Left lobe of liver (tissue), 2 donors: ENCODE results near the gene RGS9. TPM values are rescaled to one million over a fixed set of nuclear protein-coding genes. Genes with fewer than 3 reads are reported as not detected.
A peak's percentile ranks its signal among the peaks of the same experiment; 100 is the strongest.

ENCODE experiments used
- ATAC-seq: fragments of 200-7000 bp; cut with Tn5 transposase; one replicate; pipeline ENCODE4 v1.9.1; 2020; ENCODE audit warnings: mild to moderate bottlenecking, moderate library complexity
- DNase-seq: peaks from one replicate; pipeline ENCODE4 v3.0.0-alpha.2; 2020; ENCODE audit warnings: low spot score
- total RNA-seq: library from RNA; stranded (reverse); gene quantifications from one replicate; pipeline ENCODE4 v1.2.1, GENCODE V29; 2021
- donor health status: DM: no; HTN: no; CAD: no; lungs with moderate emphysema.
- donor health status: DM: no; HTN: yes; CAD: no.

Gene RGS9
- total RNA-seq, 1 donor from 2014 or later = 3.0 TPM

DNA sequence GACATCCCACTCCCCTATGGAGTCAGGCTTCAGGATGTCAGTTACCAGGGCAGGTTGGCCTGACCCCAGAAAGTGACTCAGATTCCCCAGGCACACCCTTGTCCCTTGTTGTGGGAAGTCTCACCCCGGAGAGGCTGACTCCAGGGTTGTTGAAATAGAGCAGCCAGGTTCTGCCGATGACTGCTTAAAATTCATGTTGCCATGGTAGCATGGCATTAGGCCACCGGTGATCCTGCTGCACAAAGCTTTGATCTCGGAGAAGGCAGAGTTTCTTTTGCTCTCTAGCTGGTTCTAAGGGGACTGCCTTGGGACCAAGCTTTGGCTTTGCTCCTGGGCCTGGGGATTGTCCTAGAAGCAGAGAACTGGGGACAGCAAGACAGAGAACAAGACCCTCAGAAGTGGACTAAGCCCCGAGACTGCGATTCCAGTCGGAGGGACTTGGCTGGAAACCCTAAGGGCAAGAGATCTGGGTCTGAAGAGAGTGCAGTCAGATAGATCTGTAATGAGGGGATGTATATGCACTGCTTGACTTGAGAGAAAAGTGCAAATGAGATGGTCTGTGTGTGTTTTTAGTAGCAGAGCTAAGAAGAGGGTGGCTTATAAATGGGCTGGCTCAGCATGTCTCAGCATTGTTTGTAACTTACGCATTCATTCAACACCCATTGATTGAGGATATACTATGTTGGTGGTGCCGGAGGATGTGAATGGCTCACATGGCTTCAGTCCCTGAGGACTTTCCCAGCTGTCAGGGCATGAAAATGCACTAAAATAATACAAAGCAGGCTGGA, 106.9 kb downstream of the RGS9 start:
- no peak for DNase-seq
- ATAC-seq = no peak

DNA sequence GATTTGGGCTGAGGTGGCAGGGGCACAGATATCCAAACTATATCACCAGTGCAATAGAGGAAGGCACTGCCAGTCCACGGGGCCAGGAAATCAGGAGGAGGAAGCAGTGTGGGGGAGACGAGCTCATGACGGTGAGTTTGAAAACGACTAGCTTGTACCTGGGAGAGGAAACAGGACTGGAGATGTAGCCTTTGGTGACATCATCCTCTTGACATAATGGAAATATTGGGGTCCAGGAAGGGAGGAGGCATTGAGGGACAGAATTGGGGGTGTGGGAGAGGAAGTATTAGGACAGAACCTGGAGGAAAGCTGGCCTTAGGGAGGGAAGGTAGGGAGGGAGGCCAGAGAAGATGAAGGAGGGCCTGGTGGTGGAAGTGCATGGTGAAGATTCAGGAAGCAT, 109.1 kb downstream of the RGS9 start:
- ATAC-seq (no peak), DNase-seq (no peak)

DNA sequence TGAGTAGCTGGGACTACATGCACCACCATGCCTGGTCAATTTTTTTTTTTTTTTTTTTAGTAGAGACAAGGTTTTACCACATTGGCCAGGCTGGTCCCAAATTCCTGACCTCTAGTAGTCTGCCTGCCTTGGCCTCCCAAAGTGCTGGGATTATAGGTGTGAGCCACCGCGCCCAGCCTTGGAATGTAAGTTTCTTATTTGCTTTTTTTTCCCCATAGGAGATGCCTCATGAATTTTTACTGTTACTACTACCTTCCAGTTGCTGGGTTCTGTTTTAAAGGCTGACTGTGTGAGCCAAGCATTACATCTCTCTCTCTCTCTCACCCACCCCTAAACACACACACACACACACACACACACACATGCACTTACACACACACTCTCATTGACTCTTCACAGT, 112.6 kb downstream of the RGS9 start:
- ATAC-seq = no peak

DNA sequence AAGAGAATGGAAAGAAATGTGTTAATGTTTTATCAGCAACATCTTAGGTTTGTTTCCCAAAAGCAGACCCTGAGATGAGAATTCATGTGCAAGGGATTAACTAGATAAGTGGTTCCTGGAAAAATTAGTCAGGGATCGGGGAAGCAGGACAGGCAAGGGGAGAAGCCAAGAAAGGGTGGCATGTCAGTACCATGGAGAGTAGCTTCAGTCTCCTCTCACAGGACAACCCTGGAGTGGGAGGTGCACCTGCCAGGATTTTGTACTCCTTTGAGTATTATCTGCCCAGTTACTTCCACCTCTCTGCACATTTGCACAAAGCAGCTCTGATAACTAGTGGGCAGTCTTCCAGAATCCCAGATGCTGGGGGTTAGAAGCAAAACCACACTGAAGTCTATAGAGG, 117.0 kb downstream of the RGS9 start:
- DNase-seq (no peak), ATAC-seq (peak; percentile 48)

More for the DNA sequence above, 112.6 kb downstream of the RGS9 start:
- DNase-seq = no peak

DNA sequence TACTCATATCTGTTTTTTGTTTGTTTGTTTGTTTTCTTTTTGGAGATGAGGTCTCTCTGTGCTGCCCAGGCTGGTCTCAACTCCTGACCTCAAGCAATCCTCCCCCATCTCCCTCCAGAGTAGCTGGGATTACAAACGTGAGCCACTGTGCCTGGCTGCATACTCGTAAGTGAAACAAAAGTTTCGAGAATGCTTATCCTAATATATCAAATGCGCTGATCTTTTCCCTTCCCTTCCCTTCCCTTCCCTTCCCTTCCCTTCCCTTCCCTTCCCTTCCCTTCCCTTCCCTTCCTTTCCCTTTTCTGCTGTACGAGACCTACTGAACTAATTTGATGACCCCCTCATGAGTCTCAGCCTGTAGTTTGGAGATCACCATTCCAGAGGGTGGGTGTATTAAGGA, 122.1 kb downstream of the RGS9 start:
- ATAC-seq = no peak

DNA sequence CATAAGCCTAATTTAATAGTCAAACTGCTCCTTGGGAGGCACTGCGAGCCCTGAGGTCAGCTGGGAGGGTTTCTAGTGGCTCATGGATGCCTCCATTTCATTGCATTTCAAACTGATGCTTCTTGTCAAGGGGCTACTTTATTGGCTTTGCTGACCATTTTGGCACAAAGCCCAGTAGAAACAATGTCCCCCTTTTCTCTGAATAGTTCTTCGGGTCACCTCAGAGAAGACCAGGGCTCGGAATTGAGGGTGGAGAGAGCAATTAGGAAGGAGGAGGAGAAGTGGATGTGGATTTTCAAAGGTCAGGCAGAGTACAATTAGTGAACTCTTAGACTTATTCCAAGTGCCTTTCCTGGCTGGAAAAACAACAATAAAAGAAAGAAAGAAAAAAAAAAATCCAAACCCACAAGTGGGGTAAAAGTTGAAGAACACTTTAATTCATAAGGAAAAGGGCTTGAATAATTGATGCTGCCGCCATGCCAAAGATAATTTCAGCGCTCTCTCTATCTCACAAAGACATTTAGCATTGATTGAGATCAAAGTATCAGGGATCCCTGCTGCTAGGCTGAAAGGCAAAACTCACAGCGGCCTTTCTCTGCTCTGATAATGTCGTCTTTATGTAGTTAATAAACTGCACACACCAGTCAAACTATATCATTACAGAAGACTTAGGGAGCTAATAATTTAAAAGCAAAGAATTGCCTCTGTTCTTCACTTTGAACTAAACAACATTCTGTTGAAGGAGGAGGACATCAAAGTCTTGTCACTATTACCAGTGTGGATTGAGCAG, 122.7 kb downstream of the RGS9 start:
- no peak for ATAC-seq
- DNase-seq = no peak

More for the DNA sequence above, 122.1 kb downstream of the RGS9 start:
- DNase-seq = no peak

DNA sequence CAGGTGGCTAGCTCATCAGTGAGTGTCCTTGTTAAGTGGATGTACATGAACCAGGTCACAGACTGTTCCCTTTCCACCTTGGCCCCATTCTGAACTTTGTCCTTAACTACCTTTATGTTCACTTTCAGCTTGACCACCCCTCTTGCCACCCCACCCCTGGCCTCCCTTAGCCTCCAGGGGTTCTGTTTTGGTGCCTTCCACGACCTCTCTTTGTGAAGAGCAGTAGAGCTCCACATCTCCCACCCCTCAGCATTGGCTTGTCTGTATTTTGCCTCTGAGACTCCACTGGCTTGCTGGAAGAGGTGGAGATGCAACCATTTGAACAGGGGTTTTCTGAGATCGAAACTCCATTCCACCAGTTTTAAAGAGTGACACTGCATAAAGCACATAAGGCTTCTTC, 123.5 kb downstream of the RGS9 start:
- DNase-seq = no peak

DNA sequence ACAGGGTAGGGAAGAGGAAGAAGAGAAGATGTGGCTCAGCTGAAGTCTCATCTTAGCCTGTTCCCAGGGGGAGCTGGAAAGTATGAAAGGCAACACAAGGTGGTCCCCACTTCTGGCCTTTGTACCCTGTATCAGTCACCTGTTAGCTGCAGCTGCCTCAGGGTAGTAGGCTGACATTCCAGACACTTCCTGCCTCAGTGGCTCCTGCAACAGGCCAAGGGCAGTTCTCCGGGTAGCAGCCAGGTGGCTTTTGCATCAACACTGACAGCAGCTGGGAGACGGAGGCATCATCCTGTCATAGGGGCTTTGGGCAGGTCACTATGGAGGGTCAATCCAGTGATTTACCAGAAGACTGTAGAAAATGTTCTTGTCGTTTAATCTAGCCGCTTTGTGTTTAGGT, 124.0 kb downstream of the RGS9 start:
- no peak for ATAC-seq
- DNase-seq = no peak

More for the DNA sequence above, 123.5 kb downstream of the RGS9 start:
- ATAC-seq = no peak

DNA sequence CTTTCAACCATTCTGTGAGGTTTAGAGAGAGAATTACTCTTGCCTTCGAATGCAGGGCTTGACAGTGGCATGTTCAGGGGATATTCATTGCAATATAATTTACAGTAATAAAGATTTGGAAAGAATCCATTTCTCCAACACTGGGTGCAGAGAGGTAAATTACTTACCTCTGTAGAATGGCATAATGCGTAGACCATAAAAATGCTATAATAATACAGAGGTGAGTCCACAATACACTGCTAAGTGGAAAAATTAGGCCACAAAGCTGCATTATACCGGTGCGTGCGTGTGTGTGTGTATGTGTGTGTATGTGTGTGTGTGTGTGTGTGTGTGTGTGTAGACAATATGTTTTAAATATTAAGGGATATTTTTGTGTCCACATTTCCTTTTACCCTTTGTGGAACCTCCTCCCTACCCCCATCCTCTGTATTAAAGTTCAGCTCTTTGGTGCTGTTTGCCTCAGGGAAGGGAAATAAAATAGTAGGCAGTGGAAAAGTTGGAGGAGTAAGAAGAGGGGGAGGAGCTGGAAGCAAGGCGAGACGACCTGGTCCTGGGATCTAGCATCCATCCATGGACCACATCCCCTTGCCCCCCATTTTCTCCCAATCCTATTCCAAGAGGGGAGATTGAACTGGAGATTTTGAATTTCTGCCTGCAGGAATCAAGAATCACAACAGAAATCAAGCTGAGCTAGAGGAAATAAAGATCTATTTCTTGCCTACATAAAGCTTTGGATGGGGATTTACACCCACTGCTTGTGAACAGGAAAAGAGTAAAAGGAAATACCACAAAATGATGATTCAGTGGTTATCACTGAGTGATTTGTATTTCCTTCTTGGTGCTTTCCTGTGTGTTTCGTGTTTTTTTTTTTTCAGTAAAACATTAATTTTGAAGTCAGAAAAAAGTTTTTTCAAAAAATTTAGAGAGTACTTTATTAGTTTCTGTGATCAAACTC, 124.8 kb downstream of the RGS9 start:
- no peak for DNase-seq
- ATAC-seq = no peak

DNA sequence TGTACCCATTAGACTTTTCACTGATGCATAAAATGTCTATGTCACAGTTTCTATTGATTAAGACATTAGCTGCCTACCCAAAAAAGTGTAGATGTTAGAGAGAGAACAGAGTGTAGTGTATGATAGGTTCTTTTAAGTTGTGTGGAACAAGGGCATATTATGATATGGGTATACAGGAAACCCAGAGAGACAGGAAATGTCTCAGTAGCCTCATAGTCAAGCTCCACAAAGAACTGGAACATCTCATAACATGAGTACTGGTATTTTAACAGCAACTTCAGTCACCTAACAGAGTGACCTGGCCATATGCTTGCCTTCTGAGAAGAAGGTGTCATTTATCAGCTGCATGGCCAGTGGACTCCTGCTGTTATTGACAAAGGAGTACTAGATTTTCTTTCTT, 128.1 kb downstream of the RGS9 start:
- no peak for DNase-seq
- ATAC-seq = no peak

DNA sequence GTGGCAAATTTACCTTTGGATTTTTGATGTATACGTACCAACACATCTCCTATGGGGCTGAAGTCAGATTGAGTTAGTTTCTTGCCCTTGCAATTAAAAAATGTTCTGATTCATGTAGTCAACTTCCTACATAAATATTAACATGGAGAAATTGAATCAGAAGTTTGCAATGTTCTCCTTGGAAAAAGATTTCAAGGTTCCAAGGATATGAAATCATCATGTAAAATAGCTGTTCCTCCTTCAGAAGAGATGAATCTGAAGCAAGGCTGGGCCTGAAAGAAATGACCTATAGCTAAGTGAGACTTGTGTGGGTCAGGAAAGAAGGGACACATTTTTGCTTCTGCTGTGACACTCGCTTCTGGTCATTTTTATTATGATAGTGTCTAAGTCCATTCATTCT, 131.7 kb downstream of the RGS9 start:
- DNase-seq (no peak), ATAC-seq (no peak)

DNA sequence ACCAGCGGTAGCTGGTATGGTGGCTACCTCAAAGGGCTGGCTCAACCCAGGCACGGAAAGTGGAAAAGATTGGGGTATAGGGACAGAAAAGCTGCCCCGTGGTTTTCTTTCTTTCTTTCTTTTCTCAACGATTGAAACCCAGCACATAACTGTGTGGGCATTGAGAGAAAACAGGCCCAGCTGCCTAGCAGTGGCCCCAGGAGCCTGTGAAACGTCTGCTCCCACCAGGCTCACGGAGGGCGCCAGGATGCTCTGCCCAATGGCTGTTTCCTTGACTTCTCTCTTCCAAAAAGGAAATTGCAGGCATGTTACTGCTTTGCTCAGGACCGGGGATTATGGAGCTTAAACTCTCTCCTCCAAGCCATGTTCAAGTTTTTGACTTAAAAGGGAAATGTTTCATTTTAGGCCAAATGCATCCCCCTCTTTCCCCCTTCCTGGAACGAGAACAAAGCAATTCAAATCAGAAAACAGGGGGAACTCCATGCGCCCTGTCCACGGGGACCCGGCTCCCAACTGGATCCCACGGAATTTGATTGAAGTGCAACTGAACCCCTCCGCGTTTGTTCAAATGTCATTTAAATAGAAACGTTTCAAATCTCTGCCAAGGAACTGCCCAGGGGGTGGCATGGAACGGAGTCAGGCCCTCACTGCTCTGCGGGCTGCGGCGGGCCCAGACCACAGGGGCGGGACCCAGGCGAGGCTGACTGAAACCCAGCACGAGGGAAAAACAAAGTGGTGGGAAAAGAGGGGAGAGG, 133.5 kb downstream of the RGS9 start:
- DNase-seq (no peak), ATAC-seq (no peak)

DNA sequence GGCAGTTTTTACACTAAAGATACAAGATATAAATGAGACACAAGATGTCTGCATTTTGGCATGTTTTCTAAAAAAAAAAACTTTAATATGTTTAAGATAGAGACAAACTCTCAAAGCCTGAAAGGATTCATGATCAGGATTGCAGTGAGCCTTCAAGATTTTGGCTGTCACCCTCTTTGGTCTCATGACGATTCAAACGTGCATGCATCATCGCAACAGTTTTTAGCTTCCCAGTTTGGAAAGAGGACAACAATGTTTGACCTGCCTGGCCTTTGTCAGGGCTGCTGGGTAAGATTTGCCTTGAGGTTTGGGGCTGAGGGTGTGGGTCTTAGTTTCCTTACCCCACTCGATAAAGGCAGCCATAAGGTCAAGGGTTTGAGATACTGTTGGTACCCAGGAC, 134.1 kb downstream of the RGS9 start:
- no peak for ATAC-seq
- DNase-seq = no peak

Other genes starting within 250 kb of the RGS9 start
- gene LRRC37A3, start 217.9 kb upstream of the RGS9 start, total RNA-seq = 3.1 TPM
- 11.8 TPM for gene GNA13, start 80.6 kb upstream of the RGS9 start, total RNA-seq